ENCODE data around the gene ARG1. TPM values are rescaled to one million over a fixed set of nuclear protein-coding genes. Genes with fewer than 3 reads are reported as not detected.

ARG1 gene
- polyA plus RNA-seq, 1 of the 3 experiments (the other 2 are of a cell fraction): not detected

Other genes with a start within 250 kb of the ARG1 start
- 10.1 and 14.5 TPM in 2 replicates for gene MED23, start 55.0 kb downstream of the ARG1 start, polyA plus RNA-seq (2012; rRNA removed)
- gene ENPP3, start 64.1 kb downstream of the ARG1 start, polyA plus RNA-seq (2012; rRNA removed): not detected in 2 replicates
- not detected in 2 replicates for gene OR2A4, start 128.2 kb downstream of the ARG1 start, polyA plus RNA-seq (2012; rRNA removed)
- not detected in 2 replicates for gene CTAGE9, start 137.8 kb downstream of the ARG1 start, polyA plus RNA-seq (2012; rRNA removed)
- gene ENPP1, start 234.8 kb downstream of the ARG1 start, polyA plus RNA-seq (2012; rRNA removed): not detected in 2 replicates